ENCODE results near the gene HLCS. TPM values are rescaled to one million over a fixed set of nuclear protein-coding genes. Genes with fewer than 3 reads are reported as not detected.
A peak's percentile ranks its signal among the peaks of the same experiment; 100 is the strongest.

The HLCS gene
- polyA plus RNA-seq, 1 of the 3 experiments (the other 2 are of a cell fraction): 13.0 TPM

DNA sequence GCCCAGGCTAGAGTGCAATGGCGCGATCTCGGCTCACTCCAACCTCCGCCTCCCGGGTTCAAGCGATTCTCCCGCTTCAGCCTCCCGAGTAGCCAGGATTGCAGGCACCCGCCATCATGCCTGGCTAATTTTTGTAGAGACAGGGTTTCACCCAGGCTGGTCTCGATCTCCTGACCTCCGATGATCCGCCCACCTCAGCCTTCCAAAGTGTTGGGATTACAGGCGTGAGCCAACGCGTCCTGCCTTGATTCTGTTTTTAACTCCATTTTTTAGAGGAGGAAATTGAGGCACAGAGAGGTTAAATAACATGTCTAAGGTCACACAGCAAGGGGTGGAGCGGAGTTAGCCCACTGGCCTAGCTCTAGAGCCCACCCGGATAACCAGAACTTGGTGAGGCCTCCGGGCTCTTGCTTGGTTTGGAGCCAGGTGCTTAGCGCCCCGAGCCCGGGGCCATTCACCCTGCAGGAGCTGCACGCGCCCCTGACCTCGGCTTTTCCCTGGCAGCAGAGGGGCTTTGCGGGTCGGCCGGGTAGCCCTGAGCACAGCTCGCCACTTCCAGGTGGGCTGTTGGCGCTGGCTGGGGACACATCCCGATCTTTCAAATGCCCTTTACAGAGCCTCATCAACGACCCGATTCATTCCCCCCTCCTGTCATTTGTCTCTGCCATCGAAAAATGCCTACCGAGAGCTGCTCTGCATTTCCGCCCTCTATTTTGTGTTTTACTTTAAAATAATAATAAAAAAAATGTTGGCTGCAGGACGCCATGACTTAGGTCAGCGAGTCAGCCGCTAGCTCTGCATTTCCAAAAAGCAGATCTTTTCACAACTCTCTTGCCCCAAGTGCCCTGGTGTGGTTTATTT, 256.4 kb downstream of the HLCS start:
- Histone ChIP-seq H3K27me3 (ENCODE audit: insufficient read depth) (peaks cover 91% of the 10 kb centered on the region), H3K36me3 (replicated peaks in 1 of 2; ENCODE audit: control insufficient read depth in 1 of 2, insufficient read depth in 2 of 2, low read length in 1 of 2) (no peaks in the 10 kb centered on the region), H3K79me2 (ENCODE audit: insufficient read depth) (no peaks in the 10 kb centered on the region), H3K4me2 (peak overlapping the region; percentile 42; the same call in 1 of the 2 replicates), H3K4me3 (ENCODE audit: low read depth in 2 of 2, low read length in 1 of 2) (peak overlapping the region in 1 of 2 experiments; percentile 6; a peak in 2 of 4 replicates), H3K9me3 (no peaks in the 10 kb centered on the region), H3K9me2 (no peaks in the 10 kb centered on the region), H3F3A (replicated peaks; ENCODE audit: insufficient read depth) (no peaks in the 10 kb centered on the region), H3K9ac (no peak overlapping the region), H2AFZ (ENCODE audit: low read depth) (no peak overlapping the region), H3K27ac (ENCODE audit: low read depth in 2 of 2, low read length in 1 of 2) (no peak overlapping the region), H4K20me1 (ENCODE audit: insufficient read depth) (peaks cover 9% of the 10 kb centered on the region; the same call in 1 of the 2 replicates), H3K4me1 (ENCODE audit: control insufficient read depth in 1 of 2, insufficient read depth in 2 of 2, low read depth in 1 of 2, low read length in 1 of 2) (peaks cover 0 to 6% of the 10 kb centered on the region in 2 experiments; a peak in 2 of 4 replicates)
- POLR2A ChIA-PET: no interaction called here
- CTCF ChIA-PET: interaction anchor here (1.0 to 1.9 kb wide), 6 partner anchors 10 to 204 kb away, joined by 3 to 6 read pairs (median 4); no protein-coding TSS in a partner anchor
- no peak for DNase-seq
- 15% methylated on average over 28 of the region's 38 CpGs for WGBS (ENCODE audit: low lambda C conversion rate)
- TF ChIP-seq YY1 (IDR thresholded peaks at IDR 0.05; ENCODE audit: low read depth) (0 out of 2 replicates have a peak, but pooled peaks have one; percentile 34), SMC3 (IDR thresholded peaks at IDR 0.05; ENCODE audit: low read depth, low read length) (no peak)

DNA sequence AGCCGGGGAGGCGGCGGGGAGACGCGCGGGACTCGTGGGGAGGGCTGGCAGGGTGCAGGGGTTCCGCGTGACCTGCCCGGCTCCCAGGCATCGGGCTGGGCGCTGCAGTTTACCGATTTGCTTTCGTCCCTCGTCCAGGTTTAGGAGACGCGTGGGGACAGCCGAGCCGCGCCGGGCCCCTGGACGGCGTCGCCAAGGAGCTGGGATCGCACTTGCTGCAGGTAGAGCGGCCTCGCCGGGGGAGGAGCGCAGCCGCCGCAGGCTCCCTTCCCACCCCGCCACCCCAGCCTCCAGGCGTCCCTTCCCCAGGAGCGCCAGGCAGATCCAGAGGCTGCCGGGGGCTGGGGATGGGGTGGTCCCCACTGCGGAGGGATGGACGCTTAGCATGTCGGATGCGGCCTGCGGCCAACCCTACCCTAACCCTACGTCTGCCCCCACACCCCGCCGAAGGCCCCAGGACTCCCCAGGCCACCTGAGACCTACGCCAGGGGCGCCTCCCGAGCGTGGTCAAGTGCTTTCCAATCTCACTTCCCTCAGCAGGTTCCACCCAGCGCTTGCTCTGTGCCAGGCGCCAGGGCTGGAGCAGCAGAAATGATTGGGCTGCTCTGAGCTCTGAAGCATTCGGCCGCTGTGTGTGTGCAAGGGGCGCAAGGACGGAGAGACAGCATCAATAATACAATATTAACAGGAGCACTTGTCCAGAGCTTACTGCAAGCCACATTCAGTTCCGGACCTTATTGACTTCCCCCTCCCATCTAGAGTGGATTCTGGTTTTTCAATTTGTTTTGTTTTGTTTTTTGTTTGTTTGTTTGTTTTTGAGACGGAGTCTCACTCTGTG, 257.2 kb downstream of the HLCS start:
- Histone ChIP-seq H3K9me2 (no peaks in the 10 kb centered on the region), H3K4me2 (no peak overlapping the region), H3F3A (replicated peaks; ENCODE audit: insufficient read depth) (no peaks in the 10 kb centered on the region), H3K36me3 (replicated peaks in 1 of 2; ENCODE audit: control insufficient read depth in 1 of 2, insufficient read depth in 2 of 2, low read length in 1 of 2) (no peaks in the 10 kb centered on the region), H4K20me1 (ENCODE audit: insufficient read depth) (peaks cover 9% of the 10 kb centered on the region; the same call in 1 of the 2 replicates), H3K79me2 (ENCODE audit: insufficient read depth) (no peaks in the 10 kb centered on the region), H3K9ac (no peak overlapping the region), H3K27ac (ENCODE audit: low read depth in 2 of 2, low read length in 1 of 2) (no peak overlapping the region), H3K4me1 (ENCODE audit: control insufficient read depth in 1 of 2, insufficient read depth in 2 of 2, low read depth in 1 of 2, low read length in 1 of 2) (peaks cover 0 to 6% of the 10 kb centered on the region in 2 experiments; a peak in 2 of 4 replicates), H3K27me3 (ENCODE audit: insufficient read depth) (peaks cover 95% of the 10 kb centered on the region), H2AFZ (ENCODE audit: low read depth) (no peak overlapping the region), H3K9me3 (no peaks in the 10 kb centered on the region), H3K4me3 (ENCODE audit: low read depth in 2 of 2, low read length in 1 of 2) (no peak overlapping the region)
- 22% methylated on average over 43 of the region's 55 CpGs for WGBS (ENCODE audit: low lambda C conversion rate)
- no peak for TF ChIP-seq RCOR1 (IDR thresholded peaks at IDR 0.05; ENCODE audit: low read length)
- TF ChIP-seq EZH2phosphoT487 (IDR thresholded peaks at IDR 0.05; ENCODE audit: borderline replicate concordance, low read depth): peak; percentile 17; the same call in 1 of the 2 replicates
- no peak for TF ChIP-seq FOSL2 (IDR thresholded peaks at IDR 0.05; ENCODE audit: borderline replicate concordance, low read depth)
- ChIA-PET CTCF (interaction anchor here (1.0 to 1.1 kb wide), 2 partner anchors 9 to 204 kb away, joined by 3 read pairs; no protein-coding TSS in a partner anchor), POLR2A (no interaction called here)
- DNase-seq: no peak

DNA sequence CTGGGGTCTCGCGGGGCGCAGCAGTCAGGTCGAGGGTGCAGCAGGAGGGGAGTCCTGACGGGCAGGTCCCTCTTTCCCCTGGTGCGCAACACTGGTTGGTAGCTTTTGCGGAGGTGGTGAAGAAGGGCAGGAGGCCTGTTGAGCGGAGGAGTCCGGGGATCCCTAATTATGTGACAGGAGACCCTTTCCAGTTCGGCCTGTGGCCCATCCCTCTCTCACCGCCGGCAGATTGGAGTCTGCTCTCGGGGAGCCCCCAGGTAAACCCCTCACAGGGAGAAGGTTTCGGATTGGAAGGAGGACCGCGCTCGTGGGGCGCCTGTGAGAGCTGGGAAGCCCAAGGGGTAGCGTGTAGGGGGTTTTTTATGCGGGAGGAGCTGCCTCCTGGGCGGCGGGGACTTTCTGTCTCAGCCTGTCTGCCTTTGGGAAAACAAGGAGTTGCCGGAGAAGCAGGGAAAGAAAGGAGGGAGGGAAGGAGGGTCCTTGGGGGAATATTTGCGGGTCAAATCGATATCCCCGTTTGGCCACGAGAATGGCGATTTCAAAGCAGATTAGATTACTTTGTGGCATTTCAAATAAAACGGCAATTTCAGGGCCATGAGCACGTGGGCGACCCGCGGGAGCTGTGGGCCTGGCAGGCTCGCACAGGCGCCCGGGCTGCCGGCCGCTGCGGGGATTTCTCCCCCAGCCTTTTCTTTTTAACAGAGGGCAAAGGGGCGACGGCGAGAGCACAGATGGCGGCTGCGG, 258.0 kb downstream of the HLCS start:
- WGBS (ENCODE audit: low lambda C conversion rate): 16% methylated on average over 31 of the region's 44 CpGs
- no peaks in the 10 kb centered on the region for H3K9me2 ChIP-seq
- no peaks in the 10 kb centered on the region for H3K9me3 ChIP-seq
- CTCF ChIA-PET: interaction anchor here (0.8 kb wide), 1 partner anchor 39 kb away, joined by 3 read pairs; no protein-coding TSS in a partner anchor
- no peak overlapping the region for H3K4me2 ChIP-seq
- H3K27me3 ChIP-seq (ENCODE audit: insufficient read depth): peaks cover 97% of the 10 kb centered on the region
- H3K9ac ChIP-seq: no peak overlapping the region
- H2AFZ ChIP-seq (ENCODE audit: low read depth): no peak overlapping the region
- DNase-seq: no peak
- H3K4me3 ChIP-seq (ENCODE audit: low read depth in 2 of 2, low read length in 1 of 2): no peak overlapping the region
- POLR2A ChIA-PET: no interaction called here
- peaks cover 0 to 6% of the 10 kb centered on the region in 2 experiments; a peak in 2 of 4 replicates for H3K4me1 ChIP-seq (ENCODE audit: control insufficient read depth in 1 of 2, insufficient read depth in 2 of 2, low read depth in 1 of 2, low read length in 1 of 2)
- H3F3A ChIP-seq (replicated peaks; ENCODE audit: insufficient read depth): no peaks in the 10 kb centered on the region
- peaks cover 10% of the 10 kb centered on the region; the same call in 1 of the 2 replicates for H4K20me1 ChIP-seq (ENCODE audit: insufficient read depth)
- no peaks in the 10 kb centered on the region for H3K79me2 ChIP-seq (ENCODE audit: insufficient read depth)
- H3K27ac ChIP-seq (ENCODE audit: low read depth in 2 of 2, low read length in 1 of 2): no peak overlapping the region
- H3K36me3 ChIP-seq (replicated peaks in 1 of 2; ENCODE audit: control insufficient read depth in 1 of 2, insufficient read depth in 2 of 2, low read length in 1 of 2): no peaks in the 10 kb centered on the region
- TF ChIP-seq POLR2AphosphoS5 (IDR thresholded peaks at IDR 0.05; ENCODE audit: low read depth, low read length) (no peak), EZH2phosphoT487 (IDR thresholded peaks at IDR 0.05; ENCODE audit: borderline replicate concordance, low read depth) (peak; percentile 85), TEAD4 (IDR thresholded peaks at IDR 0.05; ENCODE audit: borderline replicate concordance, insufficient read depth) (no peak)
- TF ChIP-seq, protein P1, sequence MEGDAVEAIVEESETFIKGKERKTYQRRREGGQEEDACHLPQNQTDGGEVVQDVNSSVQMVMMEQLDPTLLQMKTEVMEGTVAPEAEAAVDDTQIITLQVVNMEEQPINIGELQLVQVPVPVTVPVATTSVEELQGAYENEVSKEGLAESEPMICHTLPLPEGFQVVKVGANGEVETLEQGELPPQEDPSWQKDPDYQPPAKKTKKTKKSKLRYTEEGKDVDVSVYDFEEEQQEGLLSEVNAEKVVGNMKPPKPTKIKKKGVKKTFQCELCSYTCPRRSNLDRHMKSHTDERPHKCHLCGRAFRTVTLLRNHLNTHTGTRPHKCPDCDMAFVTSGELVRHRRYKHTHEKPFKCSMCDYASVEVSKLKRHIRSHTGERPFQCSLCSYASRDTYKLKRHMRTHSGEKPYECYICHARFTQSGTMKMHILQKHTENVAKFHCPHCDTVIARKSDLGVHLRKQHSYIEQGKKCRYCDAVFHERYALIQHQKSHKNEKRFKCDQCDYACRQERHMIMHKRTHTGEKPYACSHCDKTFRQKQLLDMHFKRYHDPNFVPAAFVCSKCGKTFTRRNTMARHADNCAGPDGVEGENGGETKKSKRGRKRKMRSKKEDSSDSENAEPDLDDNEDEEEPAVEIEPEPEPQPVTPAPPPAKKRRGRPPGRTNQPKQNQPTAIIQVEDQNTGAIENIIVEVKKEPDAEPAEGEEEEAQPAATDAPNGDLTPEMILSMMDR (IDR thresholded peaks at IDR 0.05): no peak
